OCI-LY1 (cell line): ENCODE measurements around the gene PKN2.

Experiments
- CTCF ChIP-seq: fragments of 200-600 bp; sonication (generic), shearing (Covaris generic); IDR thresholded peaks from 2 replicates; pipeline ENCODE4 v1.5.1; 2017; ENCODE audit warnings: mild to moderate bottlenecking, antibody characterized with exemption, low read length, moderate library complexity, mixed read lengths
- EZH2 ChIP-seq: fragments of 200-600 bp; sonication (generic), shearing (Covaris generic); IDR thresholded peaks from 2 replicates; pipeline ENCODE4 v1.8.0; 2017; ENCODE audit warnings: borderline replicate concordance, mixed run types, mild to moderate bottlenecking, antibody characterized with exemption, low read length, moderate library complexity, mixed read lengths

- TF ChIP-seq EZH2 (no peak), CTCF (no peak)
Observed at GRCh38 chr1:88650676-88651418, 33.2 kb upstream of the PKN2 start.
